Measurements from ENCODE around the gene SMIM3.

Gene SMIM3

DNA sequence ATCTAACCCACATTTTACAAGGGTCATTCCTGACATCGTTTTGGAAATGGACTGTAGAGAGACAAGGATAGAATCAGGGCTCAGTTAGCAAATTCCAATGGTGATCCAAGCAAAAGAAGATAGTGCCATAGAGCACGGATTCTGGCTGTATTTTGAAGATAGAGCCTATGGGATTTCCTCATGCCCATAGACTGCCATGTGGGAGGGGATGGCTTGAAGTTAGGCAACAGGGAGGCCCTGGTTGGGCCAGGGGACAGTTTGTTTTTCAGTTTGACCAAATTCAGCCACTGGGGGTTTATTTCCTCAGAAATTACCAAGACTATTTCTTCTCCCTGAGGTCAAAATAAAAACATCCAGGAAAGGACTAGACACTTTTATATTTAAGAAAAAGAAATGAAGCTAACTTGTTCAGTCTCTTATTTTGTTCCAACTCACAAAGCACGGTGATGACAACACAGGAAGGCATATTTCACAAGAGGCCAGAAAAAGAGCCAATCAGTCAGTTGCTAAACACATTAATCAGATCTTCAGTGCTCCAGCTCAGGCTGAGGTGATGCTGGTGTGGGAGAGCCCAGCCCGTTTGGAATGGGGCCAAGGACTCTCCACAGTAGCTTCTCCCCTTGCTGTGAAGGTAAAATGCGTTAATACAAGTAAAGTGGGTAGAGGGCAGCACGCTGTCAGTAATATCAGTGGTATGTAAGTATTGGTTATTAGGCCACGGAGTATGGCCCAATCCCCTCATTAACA, 15.4 kb upstream of the SMIM3 start:
- Histone ChIP-seq H3K4me1 (ENCODE audit: low read length) (peaks cover 4% of the 10 kb centered on the region; the same call in 1 of the 2 replicates), H3K79me2 (ENCODE audit: low read length) (peaks cover 1% of the 10 kb centered on the region), H3F3A (ENCODE audit: insufficient read depth, low read length) (peaks cover 1% of the 10 kb centered on the region; the same call in 1 of the 2 replicates), H3K9me3 (replicated peaks; ENCODE audit: insufficient read depth, low read length) (no peaks in the 10 kb centered on the region), H4K20me1 (ENCODE audit: insufficient read depth, low read length) (no peaks in the 10 kb centered on the region), H3K4me3 (ENCODE audit: low read length) (no peak overlapping the region), H3K4me2 (ENCODE audit: low read depth, low read length) (no peak overlapping the region), H3K9ac (ENCODE audit: low read length) (no peak overlapping the region), H3K36me3 (replicated peaks; ENCODE audit: insufficient read depth, low read length) (no peaks in the 10 kb centered on the region), H3K27me3 (replicated peaks; ENCODE audit: insufficient read depth, low read length) (no peaks in the 10 kb centered on the region), H3K27ac (ENCODE audit: low read length) (no peak overlapping the region), H3K9me2 (replicated peaks; ENCODE audit: insufficient read depth, low read length) (no peaks in the 10 kb centered on the region), H2AFZ (ENCODE audit: low read length) (no peak overlapping the region)
- no peak for DNase-seq
- TF ChIP-seq EZH2 (optimal IDR thresholded peaks at IDR 0.05; ENCODE audit: low read depth, low read length) (no peak), EZH2phosphoT487 (IDR thresholded peaks at IDR 0.05; ENCODE audit: low read length) (no peak), CTCF (IDR thresholded peaks at IDR 0.05; ENCODE audit: low read length) (no peak)

- H3K4me2 ChIP-seq (ENCODE audit: low read depth, low read length) = no peak overlapping the region
- no peak overlapping the region for H3K9ac ChIP-seq (ENCODE audit: low read length)
- H2AFZ ChIP-seq (ENCODE audit: low read length) = no peak overlapping the region
These were observed 14.0 kb upstream of the SMIM3 start for GRCh38 chr5:150764530-150764929.

DNA sequence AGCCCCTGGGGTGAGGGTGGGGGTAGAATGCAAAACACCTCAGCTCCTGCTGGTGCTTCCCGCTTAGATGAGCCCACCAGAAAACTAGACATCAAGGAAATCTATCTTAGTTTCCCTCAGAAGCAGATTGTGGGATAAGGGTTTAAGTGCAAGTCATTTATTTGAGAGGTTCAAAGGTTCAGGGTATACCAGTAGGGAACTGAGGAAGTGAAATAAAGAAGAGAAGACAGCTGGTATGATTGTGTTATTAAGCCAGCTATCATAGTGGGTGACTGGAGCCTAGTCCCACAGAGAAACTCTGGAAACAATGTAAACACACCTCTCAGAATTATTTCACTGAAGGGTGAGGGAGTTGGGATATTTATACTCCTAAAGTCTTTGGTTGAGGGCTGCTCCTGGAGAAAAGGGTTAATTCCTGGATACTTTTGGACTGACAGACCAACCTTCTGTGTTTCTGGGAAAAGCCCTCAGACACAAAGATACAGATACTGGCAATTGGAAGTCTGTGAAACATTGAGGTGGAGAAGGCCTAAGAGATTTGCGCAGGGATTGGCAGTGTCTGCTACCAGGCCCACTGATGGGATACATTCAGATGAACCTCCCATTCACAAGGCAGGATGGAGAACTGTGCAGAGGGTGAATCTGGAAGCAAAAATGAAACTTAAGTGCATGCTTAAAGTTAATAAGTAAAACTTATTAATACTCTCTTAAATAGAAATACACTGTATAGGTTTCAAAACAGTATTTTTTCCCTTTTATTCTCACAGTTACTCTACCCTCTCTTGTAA, 13.4 kb upstream of the SMIM3 start:
- H3K4me2 ChIP-seq (ENCODE audit: low read depth, low read length) = no peak overlapping the region
- no peak for TF ChIP-seq EZH2 (optimal IDR thresholded peaks at IDR 0.05; ENCODE audit: low read depth, low read length)
- TF ChIP-seq CTCF (IDR thresholded peaks at IDR 0.05; ENCODE audit: low read length) = no peak
- TF ChIP-seq EZH2phosphoT487 (IDR thresholded peaks at IDR 0.05; ENCODE audit: low read length) = no peak
- no peaks in the 10 kb centered on the region for H3K4me1 ChIP-seq (ENCODE audit: low read length)
- no peaks in the 10 kb centered on the region for H3K79me2 ChIP-seq (ENCODE audit: low read length)
- H3F3A ChIP-seq (ENCODE audit: insufficient read depth, low read length) = no peaks in the 10 kb centered on the region
- H3K9ac ChIP-seq (ENCODE audit: low read length) = no peak overlapping the region
- H2AFZ ChIP-seq (ENCODE audit: low read length) = no peak overlapping the region
- H3K9me3 ChIP-seq (replicated peaks; ENCODE audit: insufficient read depth, low read length) = no peaks in the 10 kb centered on the region
- no peak overlapping the region for H3K27ac ChIP-seq (ENCODE audit: low read length)
- H3K4me3 ChIP-seq (ENCODE audit: low read length) = no peak overlapping the region
- no peak for DNase-seq
- no peaks in the 10 kb centered on the region for H3K36me3 ChIP-seq (replicated peaks; ENCODE audit: insufficient read depth, low read length)
- H3K9me2 ChIP-seq (replicated peaks; ENCODE audit: insufficient read depth, low read length) = no peaks in the 10 kb centered on the region
- no peaks in the 10 kb centered on the region for H4K20me1 ChIP-seq (ENCODE audit: insufficient read depth, low read length)
- no peaks in the 10 kb centered on the region for H3K27me3 ChIP-seq (replicated peaks; ENCODE audit: insufficient read depth, low read length)

More at GRCh38 chr5:150764530-150764929, 14.0 kb upstream of the SMIM3 start:
- Histone ChIP-seq H3K79me2 (ENCODE audit: low read length) (no peaks in the 10 kb centered on the region), H3K36me3 (replicated peaks; ENCODE audit: insufficient read depth, low read length) (no peaks in the 10 kb centered on the region), H3K4me3 (ENCODE audit: low read length) (no peak overlapping the region), H4K20me1 (ENCODE audit: insufficient read depth, low read length) (no peaks in the 10 kb centered on the region), H3K9me3 (replicated peaks; ENCODE audit: insufficient read depth, low read length) (no peaks in the 10 kb centered on the region), H3K4me1 (ENCODE audit: low read length) (no peaks in the 10 kb centered on the region), H3K27ac (ENCODE audit: low read length) (no peak overlapping the region), H3K9me2 (replicated peaks; ENCODE audit: insufficient read depth, low read length) (no peaks in the 10 kb centered on the region), H3K27me3 (replicated peaks; ENCODE audit: insufficient read depth, low read length) (no peaks in the 10 kb centered on the region), H3F3A (ENCODE audit: insufficient read depth, low read length) (no peaks in the 10 kb centered on the region)
- no peak for DNase-seq
- no peak for TF ChIP-seq CTCF (IDR thresholded peaks at IDR 0.05; ENCODE audit: low read length)
- no peak for TF ChIP-seq EZH2 (optimal IDR thresholded peaks at IDR 0.05; ENCODE audit: low read depth, low read length)
- TF ChIP-seq EZH2phosphoT487 (IDR thresholded peaks at IDR 0.05; ENCODE audit: low read length) = no peak
